Mesendoderm (in vitro differentiated cells): ENCODE data around the gene DDX1.

Experiments
- DNase-seq: peaks from one replicate; pipeline ENCODE4 v3.0.0; 2013
- H2AK5ac ChIP-seq: 2 replicates; pipeline ENCODE4 v1.6.1; 2013; ENCODE audit warnings: low read length, inconsistent platforms
- H2BK120ac ChIP-seq: 2 replicates; pipeline ENCODE4 v1.6.1; 2013; ENCODE audit warnings: low read depth, mild to moderate bottlenecking, low read length, moderate library complexity, mixed read lengths
- H2BK15ac ChIP-seq: replicated peaks from 2 replicates; pipeline ENCODE4 v1.6.1; 2013; ENCODE audit warnings: low read depth, mild to moderate bottlenecking, moderate library complexity
- H2BK5ac ChIP-seq: 2 replicates; pipeline ENCODE4 v1.6.1; 2013; ENCODE audit warnings: low read length, inconsistent platforms
- H3K18ac ChIP-seq: 2 replicates; pipeline ENCODE4 v1.6.1; 2013; ENCODE audit warnings: mild to moderate bottlenecking, low read length, mixed read lengths
- H3K23ac ChIP-seq: one replicate; pipeline ENCODE4 v1.6.1; 2013; ENCODE audit warnings: low read length
- H3K27ac ChIP-seq: 2 replicates; pipeline ENCODE4 v1.5.1; 2013; ENCODE audit warnings: low read depth, mild to moderate bottlenecking, inconsistent platforms, low read length, moderate library complexity
- H3K27me3 ChIP-seq: 2 replicates; pipeline ENCODE4 v1.6.1; 2013; ENCODE audit warnings: low read length, control low read depth, mild to moderate bottlenecking, inconsistent platforms; ENCODE audit not compliant: insufficient read depth, poor library complexity
- H3K36me3 ChIP-seq: 2 replicates; pipeline ENCODE4 v1.6.1; 2013; ENCODE audit warnings: low read length, inconsistent platforms; ENCODE audit not compliant: control insufficient read depth, insufficient read depth
- H3K4ac ChIP-seq: one replicate; pipeline ENCODE4 v1.6.1; 2013; ENCODE audit warnings: low read depth, mild to moderate bottlenecking, low read length, moderate library complexity
- H3K4me1 ChIP-seq: 2 replicates; pipeline ENCODE4 v1.6.1; 2013; ENCODE audit warnings: low read depth, low read length, inconsistent platforms; ENCODE audit not compliant: control insufficient read depth
- H3K4me2 ChIP-seq: 2 replicates; pipeline ENCODE4 v1.6.1; 2013; ENCODE audit warnings: low read length
- H3K4me3 ChIP-seq: 2 replicates; pipeline ENCODE4 v1.5.1; 2013; ENCODE audit warnings: mild to moderate bottlenecking, low read length
- H3K56ac ChIP-seq: one replicate; pipeline ENCODE4 v1.6.1; 2013; ENCODE audit warnings: low read length
- H3K79me1 ChIP-seq: 2 replicates; pipeline ENCODE4 v1.6.1; 2013; ENCODE audit warnings: low read length, inconsistent platforms
- H3K79me2 ChIP-seq: 2 replicates; pipeline ENCODE4 v1.6.1; 2013; ENCODE audit warnings: mild to moderate bottlenecking, low read length; ENCODE audit not compliant: control insufficient read depth, insufficient read depth
- H3K9ac ChIP-seq: 2 replicates; pipeline ENCODE4 v1.6.1; 2013; ENCODE audit warnings: low read length, inconsistent platforms
- H4K5ac ChIP-seq: one replicate; pipeline ENCODE4 v1.6.1; 2013; ENCODE audit warnings: low read length
- H4K8ac ChIP-seq: one replicate; pipeline ENCODE4 v1.6.1; 2013; ENCODE audit warnings: low read depth, mild to moderate bottlenecking, control low read depth, low read length, moderate library complexity
- WGBS: extraction: QIAGEN DNeasy Blood & Tissue Kit; methylation state at CpG from one replicate; pipeline ENCODE4 v1.1.7; 2013; ENCODE audit warnings: low lambda C conversion rate, missing lambda C conversion rate; ENCODE audit not compliant: insufficient coverage; ENCODE audit errors: extremely low coverage; 5-methylcytosine and 5-hydroxymethylcytosine counted together

Gene DDX1

DNA sequence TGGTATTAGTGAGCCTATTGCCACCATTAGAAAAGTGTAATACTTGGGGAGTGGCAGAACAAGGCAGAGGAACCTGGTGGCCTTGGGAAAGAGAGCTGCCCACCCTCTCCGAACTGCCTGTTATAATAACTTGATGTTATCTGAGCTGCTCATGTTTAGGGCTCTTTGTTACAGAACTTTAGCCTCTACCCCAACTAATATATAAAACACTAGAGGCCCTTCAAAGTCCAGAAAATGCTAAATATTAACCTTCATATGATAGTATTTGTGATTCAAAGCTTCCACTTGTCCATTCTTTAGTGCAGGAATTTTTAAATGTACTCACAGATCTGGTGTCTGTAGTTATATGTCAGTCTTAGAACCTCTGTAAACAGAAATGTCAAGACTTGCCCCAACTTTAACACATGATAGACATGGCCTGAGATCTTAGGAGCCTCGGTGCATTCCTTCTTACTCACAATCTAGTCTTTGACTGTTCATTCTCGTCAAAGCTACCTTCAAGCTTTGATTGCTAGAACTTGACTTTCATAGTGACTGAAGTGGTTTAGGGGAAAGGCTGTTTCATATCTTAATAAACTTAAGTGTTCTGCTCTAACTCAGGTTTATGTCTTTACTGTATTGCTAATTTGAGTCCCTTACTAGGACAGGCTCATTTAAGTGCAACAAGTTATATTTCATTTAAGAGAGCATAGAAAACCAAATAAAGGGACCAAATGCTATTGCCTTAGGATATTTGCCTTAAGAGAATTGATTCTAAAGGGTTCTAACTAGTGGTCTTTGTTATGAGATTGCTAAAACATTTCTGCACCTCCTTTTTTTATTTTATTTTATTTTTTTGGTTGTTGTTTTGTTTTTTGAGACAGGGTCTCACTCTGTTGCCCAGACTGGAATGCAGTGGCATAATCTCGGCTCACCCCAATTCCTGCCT lies 41.6 kb downstream of the DDX1 start:
- no peaks in the 10 kb centered on the region for H3K4me1 ChIP-seq
- no peak overlapping the region for H2BK15ac ChIP-seq
- WGBS = no CpG with 5 or more reads among the region's 4 CpGs
- no peaks in the 10 kb centered on the region for H3K27me3 ChIP-seq
- H3K79me1 ChIP-seq = no peaks in the 10 kb centered on the region
- H3K23ac ChIP-seq = no peak overlapping the region
- H2BK120ac ChIP-seq = no peak overlapping the region
- H3K4me3 ChIP-seq = no peak overlapping the region
- DNase-seq = no peak
- peaks cover 5% of the 10 kb centered on the region for H3K36me3 ChIP-seq
- H3K9ac ChIP-seq = no peak overlapping the region
- H3K79me2 ChIP-seq = no peaks in the 10 kb centered on the region
- no peak overlapping the region for H3K4me2 ChIP-seq
- no peak overlapping the region for H3K56ac ChIP-seq
- H2BK5ac ChIP-seq = no peak overlapping the region
- H4K5ac ChIP-seq = no peak overlapping the region
- H3K27ac ChIP-seq = no peak overlapping the region
- H3K4ac ChIP-seq = no peak overlapping the region
- H2AK5ac ChIP-seq = no peak overlapping the region
- no peak overlapping the region for H4K8ac ChIP-seq
- H3K18ac ChIP-seq = no peak overlapping the region

DNA sequence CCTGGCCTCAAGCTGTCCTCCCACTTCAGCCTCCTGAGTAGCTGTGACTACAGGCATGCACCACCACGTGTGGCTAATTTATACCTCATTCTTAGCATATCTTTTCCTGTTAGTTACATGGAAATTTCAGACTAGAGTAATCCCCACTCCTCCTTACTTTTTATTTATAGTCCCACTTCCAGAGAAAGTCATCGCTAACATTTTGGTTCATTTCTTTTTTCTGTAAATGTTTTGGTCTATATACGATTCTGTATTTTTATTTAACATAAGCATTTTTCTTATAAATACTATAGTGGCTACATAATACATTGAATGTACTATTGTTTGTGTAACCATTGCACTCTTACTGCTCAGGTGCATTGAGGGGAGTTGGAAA lies 42.3 kb downstream of the DDX1 start:
- WGBS = no CpG with 5 or more reads among the region's 3 CpGs
- no peak overlapping the region for H2AK5ac ChIP-seq
- H3K56ac ChIP-seq = no peak overlapping the region
- no peak overlapping the region for H3K4me3 ChIP-seq
- DNase-seq = no peak
- no peak overlapping the region for H2BK5ac ChIP-seq
- H2BK15ac ChIP-seq = no peak overlapping the region
- H3K18ac ChIP-seq = no peak overlapping the region
- H3K79me2 ChIP-seq = no peaks in the 10 kb centered on the region
- no peak overlapping the region for H4K8ac ChIP-seq
- H3K4me1 ChIP-seq = no peaks in the 10 kb centered on the region
- no peak overlapping the region for H4K5ac ChIP-seq
- no peak overlapping the region for H3K27ac ChIP-seq
- H3K9ac ChIP-seq = no peak overlapping the region
- no peak overlapping the region for H3K23ac ChIP-seq
- no peaks in the 10 kb centered on the region for H3K27me3 ChIP-seq
- H3K36me3 ChIP-seq = peaks cover 5% of the 10 kb centered on the region
- no peaks in the 10 kb centered on the region for H3K79me1 ChIP-seq
- no peak overlapping the region for H3K4ac ChIP-seq
- no peak overlapping the region for H3K4me2 ChIP-seq
- H2BK120ac ChIP-seq = no peak overlapping the region

DNA sequence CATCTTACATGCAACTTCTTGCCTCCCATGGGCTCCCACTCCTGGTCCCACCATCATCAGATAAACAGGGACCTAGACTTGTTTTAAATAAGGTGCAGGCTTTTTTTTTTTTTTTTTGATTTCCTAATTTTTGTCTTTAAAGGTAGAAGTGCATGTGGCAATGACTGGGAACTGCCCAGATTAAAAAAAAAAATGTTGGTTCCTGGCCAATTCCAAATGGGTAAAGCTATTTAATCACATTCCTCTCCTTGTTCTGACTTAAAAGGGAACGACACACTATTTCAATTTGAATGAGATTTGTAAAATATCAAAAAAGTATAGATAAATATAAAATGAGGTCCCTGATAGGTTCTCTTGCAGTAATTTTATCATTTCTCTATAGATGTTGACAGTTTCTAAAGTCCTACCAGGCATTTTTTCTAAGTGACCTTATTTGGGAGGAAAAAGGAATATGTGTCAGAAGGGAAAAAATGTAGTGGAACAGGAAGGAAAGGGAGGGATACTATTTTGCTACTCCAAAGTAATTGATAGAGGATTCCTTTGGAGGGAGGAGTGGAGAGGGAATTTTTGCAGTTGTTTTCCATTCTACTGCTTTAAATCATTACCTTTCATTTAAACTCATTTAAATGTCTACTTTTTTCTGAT lies 43.3 kb downstream of the DDX1 start:
- Histone ChIP-seq H2BK5ac (no peak overlapping the region), H3K18ac (no peak overlapping the region), H3K4me3 (no peak overlapping the region), H3K4me2 (no peak overlapping the region), H3K27me3 (no peaks in the 10 kb centered on the region), H4K5ac (no peak overlapping the region), H3K79me2 (no peaks in the 10 kb centered on the region), H4K8ac (no peak overlapping the region), H3K27ac (no peak overlapping the region), H3K79me1 (no peaks in the 10 kb centered on the region), H3K4me1 (no peaks in the 10 kb centered on the region), H2BK15ac (no peak overlapping the region), H3K23ac (no peak overlapping the region), H3K9ac (no peak overlapping the region), H3K56ac (no peak overlapping the region), H3K36me3 (peaks cover 5% of the 10 kb centered on the region), H2BK120ac (no peak overlapping the region), H2AK5ac (no peak overlapping the region), H3K4ac (no peak overlapping the region)
- peak; percentile 71 for DNase-seq
- no CpG with 5 or more reads among the region's 1 CpG for WGBS

DNA sequence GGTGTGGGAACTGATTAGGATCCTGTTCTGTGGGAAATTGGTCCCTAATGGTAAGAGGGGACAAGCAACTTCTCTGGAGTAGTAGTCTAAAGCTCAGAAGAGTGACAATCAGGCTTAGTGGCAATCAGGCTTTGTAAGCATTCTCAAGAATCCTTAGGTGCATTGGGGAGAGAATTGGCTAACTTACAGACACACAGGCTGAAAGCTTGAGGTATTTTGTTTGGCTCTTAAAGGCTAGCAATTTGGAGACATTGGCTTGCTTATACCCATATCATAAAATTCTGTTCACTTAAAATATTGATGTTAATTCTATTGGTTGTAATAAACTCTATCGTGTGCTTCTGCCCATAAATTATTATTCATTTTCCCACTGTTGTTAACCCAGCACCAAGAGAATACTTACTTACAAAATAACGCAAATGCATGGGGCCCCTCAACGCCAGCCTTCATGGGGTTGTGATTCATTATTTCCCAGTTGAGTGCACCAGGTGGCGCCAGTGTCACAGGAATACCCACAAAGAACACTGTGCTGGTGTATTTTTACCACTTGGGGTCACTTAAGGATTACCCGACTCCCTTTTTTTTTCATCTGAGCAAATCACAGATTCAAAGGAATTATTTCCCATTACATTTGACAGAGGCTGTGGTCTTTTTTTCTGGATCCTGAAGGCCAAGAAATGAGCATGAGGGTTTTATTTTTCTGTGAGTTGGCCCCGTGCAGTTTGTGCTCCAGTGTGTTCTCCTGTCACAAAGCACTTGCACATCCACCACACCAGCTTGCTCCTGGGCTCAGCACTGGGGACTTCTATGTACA lies 45.5 kb downstream of the DDX1 start:
- Histone ChIP-seq H3K9ac (no peak overlapping the region), H2BK120ac (no peak overlapping the region), H2BK15ac (no peak overlapping the region), H3K4ac (no peak overlapping the region), H4K5ac (no peak overlapping the region), H3K79me1 (no peaks in the 10 kb centered on the region), H3K4me2 (no peak overlapping the region), H3K27me3 (no peaks in the 10 kb centered on the region), H2AK5ac (no peak overlapping the region), H3K79me2 (no peaks in the 10 kb centered on the region), H3K23ac (no peak overlapping the region), H3K4me1 (no peaks in the 10 kb centered on the region), H2BK5ac (no peak overlapping the region), H3K4me3 (no peak overlapping the region), H3K36me3 (peaks cover 2% of the 10 kb centered on the region), H3K18ac (no peak overlapping the region), H3K56ac (no peak overlapping the region), H3K27ac (no peak overlapping the region), H4K8ac (no peak overlapping the region)
- peak; percentile 78 for DNase-seq
- no CpG with 5 or more reads among the region's 6 CpGs for WGBS

DNA sequence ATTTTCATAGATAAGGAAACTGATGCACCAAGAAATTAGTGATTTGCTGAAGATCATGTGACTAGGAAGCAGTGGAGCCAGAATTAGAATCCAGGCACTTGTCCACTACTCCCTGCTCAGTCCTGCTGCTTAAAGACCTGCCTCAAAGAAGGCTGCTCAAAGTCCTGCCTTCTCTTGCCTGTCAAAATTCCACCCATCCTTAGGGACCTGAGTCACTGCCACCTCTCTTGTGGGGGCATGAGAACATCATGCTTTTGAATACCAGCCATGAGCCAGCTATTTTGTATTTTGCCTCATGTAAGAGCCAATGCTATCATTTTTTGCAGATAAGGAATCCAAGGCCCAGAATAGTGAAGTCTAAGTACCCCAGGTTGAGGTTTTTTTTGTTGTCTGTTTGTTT lies 47.1 kb downstream of the DDX1 start:
- peak; percentile 58 for DNase-seq
- Histone ChIP-seq H2BK120ac (no peak overlapping the region), H2AK5ac (no peak overlapping the region), H3K79me1 (no peaks in the 10 kb centered on the region), H4K8ac (no peak overlapping the region), H3K27me3 (no peaks in the 10 kb centered on the region), H3K36me3 (no peaks in the 10 kb centered on the region), H3K23ac (no peak overlapping the region), H2BK15ac (no peak overlapping the region), H3K4me3 (no peak overlapping the region), H3K4ac (no peak overlapping the region), H3K9ac (no peak overlapping the region), H4K5ac (no peak overlapping the region), H3K27ac (no peak overlapping the region), H3K79me2 (no peaks in the 10 kb centered on the region), H3K18ac (no peak overlapping the region), H2BK5ac (no peak overlapping the region), H3K56ac (no peak overlapping the region), H3K4me1 (no peaks in the 10 kb centered on the region), H3K4me2 (no peak overlapping the region)
